ENCODE data around the gene SCTR.

SCTR gene

GRCh38 chr2:119451336-119452050 is 72.8 kb downstream of the SCTR start:
- Histone ChIP-seq H3K27me3 (ENCODE audit: control insufficient read depth, insufficient read depth, low read length) (no peaks in the 10 kb centered on the region), H3K36me3 (ENCODE audit: control insufficient read depth, insufficient read depth, low read length) (no peaks in the 10 kb centered on the region), H3K9me3 (ENCODE audit: control insufficient read depth, low read length) (no peaks in the 10 kb centered on the region), H3K4me1 (peaks cover 17% of the 10 kb centered on the region), H3K4me3 (ENCODE audit: low read depth, low read length) (no peak overlapping the region), H2AFZ (no peak overlapping the region), H3K9ac (no peak overlapping the region), H3K27ac (no peak overlapping the region), H3K79me2 (peaks cover under 1% of the 10 kb centered on the region), H3K4me2 (ENCODE audit: low read length) (no peak overlapping the region)
- TF ChIP-seq CTCF (IDR thresholded peaks at IDR 0.05) = no peak

- Histone ChIP-seq H3K79me2 (peaks cover 2% of the 10 kb centered on the region), H3K27ac (peak overlapping the region; percentile 61), H3K4me3 (ENCODE audit: low read depth, low read length) (no peak overlapping the region), H3K9me3 (ENCODE audit: control insufficient read depth, low read length) (no peaks in the 10 kb centered on the region), H3K4me2 (ENCODE audit: low read length) (no peak overlapping the region), H3K9ac (no peak overlapping the region), H3K4me1 (peaks cover 14% of the 10 kb centered on the region), H2AFZ (peak overlapping the region; percentile 9), H3K36me3 (ENCODE audit: control insufficient read depth, insufficient read depth, low read length) (no peaks in the 10 kb centered on the region), H3K27me3 (ENCODE audit: control insufficient read depth, insufficient read depth, low read length) (no peaks in the 10 kb centered on the region)
- no peak for TF ChIP-seq CTCF (IDR thresholded peaks at IDR 0.05)
Observed at GRCh38 chr2:119449521-119449920, 74.8 kb downstream of the SCTR start.

GRCh38 chr2:119448427-119449141 is 75.7 kb downstream of the SCTR start:
- H3K27me3 ChIP-seq (ENCODE audit: control insufficient read depth, insufficient read depth, low read length) = no peaks in the 10 kb centered on the region
- H3K4me2 ChIP-seq (ENCODE audit: low read length) = no peak overlapping the region
- no peak overlapping the region for H3K9ac ChIP-seq
- H3K79me2 ChIP-seq = peaks cover 2% of the 10 kb centered on the region
- H3K27ac ChIP-seq = peak overlapping the region; percentile 21
- H3K9me3 ChIP-seq (ENCODE audit: control insufficient read depth, low read length) = no peaks in the 10 kb centered on the region
- H3K4me3 ChIP-seq (ENCODE audit: low read depth, low read length) = no peak overlapping the region
- no peak for TF ChIP-seq CTCF (IDR thresholded peaks at IDR 0.05)
- peaks cover 14% of the 10 kb centered on the region for H3K4me1 ChIP-seq
- no peak overlapping the region for H2AFZ ChIP-seq
- no peaks in the 10 kb centered on the region for H3K36me3 ChIP-seq (ENCODE audit: control insufficient read depth, insufficient read depth, low read length)

GRCh38 chr2:119446037-119446436 is 78.2 kb downstream of the SCTR start:
- Histone ChIP-seq H3K27ac (no peak overlapping the region), H3K79me2 (peaks cover 2% of the 10 kb centered on the region), H3K9ac (no peak overlapping the region), H3K4me1 (peaks cover 31% of the 10 kb centered on the region), H2AFZ (no peak overlapping the region), H3K9me3 (ENCODE audit: control insufficient read depth, low read length) (no peaks in the 10 kb centered on the region), H3K36me3 (ENCODE audit: control insufficient read depth, insufficient read depth, low read length) (no peaks in the 10 kb centered on the region), H3K4me3 (ENCODE audit: low read depth, low read length) (no peak overlapping the region), H3K27me3 (ENCODE audit: control insufficient read depth, insufficient read depth, low read length) (no peaks in the 10 kb centered on the region), H3K4me2 (ENCODE audit: low read length) (no peak overlapping the region)
- TF ChIP-seq CTCF (IDR thresholded peaks at IDR 0.05) = no peak

Measured in parathyroid adenoma (tissue), 2 donors.